T-helper 1 cell treated with Interleukin-12 subunit alpha and Interleukin-12 subunit beta and Interleukin-4 antibody, amounts not matched to agents 30 μg/mL and 1 μg/mL, for 36 hours (primary cell): Measurements from ENCODE around the gene POLR1E.

Source experiments
- H3K27ac Mint-ChIP-seq: one replicate; pipeline ENCODE4 v1.8.0; 2021; ENCODE audit warnings: mild to moderate bottlenecking, mixed read lengths
- H3K27me3 Mint-ChIP-seq: one replicate; pipeline ENCODE4 v1.8.0; 2021; ENCODE audit warnings: low read depth, mixed read lengths
- H3K36me3 Mint-ChIP-seq: one replicate; pipeline ENCODE4 v1.8.0; 2021; ENCODE audit warnings: low read depth, mixed read lengths
- H3K4me1 Mint-ChIP-seq: one replicate; pipeline ENCODE4 v1.8.0; 2021; ENCODE audit warnings: low read depth, mixed read lengths
- H3K4me3 Mint-ChIP-seq: one replicate; pipeline ENCODE4 v1.8.0; 2021; ENCODE audit warnings: mild to moderate bottlenecking, moderate library complexity, mixed read lengths
- H3K9me3 Mint-ChIP-seq: one replicate; pipeline ENCODE4 v1.8.0; 2021; ENCODE audit warnings: mixed read lengths

POLR1E gene

GRCh38 chr9:37550781-37551180, 65.0 kb downstream of the POLR1E start:
- H3K27ac Mint-ChIP-seq: no peak overlapping the region
- H3K9me3 Mint-ChIP-seq: no peaks in the 10 kb centered on the region
- H3K27me3 Mint-ChIP-seq: peaks cover 6% of the 10 kb centered on the region
- H3K4me1 Mint-ChIP-seq: no peaks in the 10 kb centered on the region
- no peak overlapping the region for H3K4me3 Mint-ChIP-seq
- H3K36me3 Mint-ChIP-seq: no peaks in the 10 kb centered on the region

GRCh38 chr9:37551468-37551867, 65.7 kb downstream of the POLR1E start:
- H3K4me1 Mint-ChIP-seq: no peaks in the 10 kb centered on the region
- no peak overlapping the region for H3K27ac Mint-ChIP-seq
- peaks cover 3% of the 10 kb centered on the region for H3K27me3 Mint-ChIP-seq
- no peak overlapping the region for H3K4me3 Mint-ChIP-seq
- H3K36me3 Mint-ChIP-seq: no peaks in the 10 kb centered on the region
- H3K9me3 Mint-ChIP-seq: no peaks in the 10 kb centered on the region

GRCh38 chr9:37551888-37552287, 66.1 kb downstream of the POLR1E start:
- no peaks in the 10 kb centered on the region for H3K4me1 Mint-ChIP-seq
- H3K36me3 Mint-ChIP-seq: no peaks in the 10 kb centered on the region
- no peak overlapping the region for H3K4me3 Mint-ChIP-seq
- H3K27ac Mint-ChIP-seq: no peak overlapping the region
- H3K27me3 Mint-ChIP-seq: peaks cover 3% of the 10 kb centered on the region
- H3K9me3 Mint-ChIP-seq: no peaks in the 10 kb centered on the region
